Measurements from ENCODE around the gene CES1.

CES1 gene

DNA sequence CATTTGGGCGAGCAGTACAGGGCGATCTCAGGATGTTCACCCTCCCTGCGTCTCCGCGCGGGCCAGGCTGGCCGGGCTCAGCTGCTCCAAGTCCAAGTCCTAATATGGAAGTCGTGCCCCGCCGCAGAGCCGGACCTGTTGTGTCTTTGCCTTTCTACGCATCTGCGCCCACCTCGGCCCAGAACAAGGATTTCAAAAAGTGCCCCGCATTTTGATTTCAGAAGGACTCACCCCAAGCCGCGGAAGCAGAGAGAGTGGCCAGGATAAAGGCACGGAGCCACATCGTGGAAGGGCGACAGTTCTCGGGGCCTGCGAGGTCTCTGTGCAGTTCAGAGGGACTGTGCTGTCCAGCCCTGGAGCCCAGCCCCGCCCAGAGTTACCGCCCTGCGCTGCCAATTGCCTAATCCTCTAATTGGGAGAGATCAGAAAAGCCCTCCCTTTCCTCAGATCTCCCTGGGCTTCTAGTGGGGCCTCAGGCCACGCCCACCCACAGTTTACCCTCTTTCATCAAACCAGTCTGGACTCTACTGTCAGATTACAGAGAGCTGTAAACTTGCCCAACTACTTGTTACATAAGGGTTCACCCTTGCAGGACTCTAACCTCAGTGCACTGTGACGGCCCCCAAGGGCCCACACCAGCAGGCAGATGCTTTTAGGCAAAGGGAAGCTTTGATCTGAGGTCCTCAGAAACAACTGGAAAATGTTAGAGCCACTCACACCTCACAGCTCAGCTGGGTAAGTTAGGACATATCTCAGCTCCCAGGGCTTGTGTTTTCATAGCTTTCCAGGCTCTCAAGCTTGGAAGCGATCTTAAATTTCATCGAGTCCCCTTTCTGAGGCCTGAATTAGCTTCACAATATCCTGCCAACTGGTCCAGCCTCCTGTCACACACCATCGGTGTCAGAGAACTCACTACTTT is at the start of gene CES1:
CES1 (minus strand) TSS at position 324 of the 919 bp plus-strand sequence; CDS start at position 283, 41 bp downstream.
- TF ChIP-seq, protein P1, sequence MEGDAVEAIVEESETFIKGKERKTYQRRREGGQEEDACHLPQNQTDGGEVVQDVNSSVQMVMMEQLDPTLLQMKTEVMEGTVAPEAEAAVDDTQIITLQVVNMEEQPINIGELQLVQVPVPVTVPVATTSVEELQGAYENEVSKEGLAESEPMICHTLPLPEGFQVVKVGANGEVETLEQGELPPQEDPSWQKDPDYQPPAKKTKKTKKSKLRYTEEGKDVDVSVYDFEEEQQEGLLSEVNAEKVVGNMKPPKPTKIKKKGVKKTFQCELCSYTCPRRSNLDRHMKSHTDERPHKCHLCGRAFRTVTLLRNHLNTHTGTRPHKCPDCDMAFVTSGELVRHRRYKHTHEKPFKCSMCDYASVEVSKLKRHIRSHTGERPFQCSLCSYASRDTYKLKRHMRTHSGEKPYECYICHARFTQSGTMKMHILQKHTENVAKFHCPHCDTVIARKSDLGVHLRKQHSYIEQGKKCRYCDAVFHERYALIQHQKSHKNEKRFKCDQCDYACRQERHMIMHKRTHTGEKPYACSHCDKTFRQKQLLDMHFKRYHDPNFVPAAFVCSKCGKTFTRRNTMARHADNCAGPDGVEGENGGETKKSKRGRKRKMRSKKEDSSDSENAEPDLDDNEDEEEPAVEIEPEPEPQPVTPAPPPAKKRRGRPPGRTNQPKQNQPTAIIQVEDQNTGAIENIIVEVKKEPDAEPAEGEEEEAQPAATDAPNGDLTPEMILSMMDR (IDR thresholded peaks at IDR 0.05; ENCODE audit: control insufficient read depth, insufficient read depth, low read depth, low read length, missing control alignments): no peak
- H3K4me3 ChIP-seq (ENCODE audit: control insufficient read depth, low read depth, low read length): no peak within 1 kb of the TSS
- DNase-seq (ENCODE audit: low read depth): no peak

DNA sequence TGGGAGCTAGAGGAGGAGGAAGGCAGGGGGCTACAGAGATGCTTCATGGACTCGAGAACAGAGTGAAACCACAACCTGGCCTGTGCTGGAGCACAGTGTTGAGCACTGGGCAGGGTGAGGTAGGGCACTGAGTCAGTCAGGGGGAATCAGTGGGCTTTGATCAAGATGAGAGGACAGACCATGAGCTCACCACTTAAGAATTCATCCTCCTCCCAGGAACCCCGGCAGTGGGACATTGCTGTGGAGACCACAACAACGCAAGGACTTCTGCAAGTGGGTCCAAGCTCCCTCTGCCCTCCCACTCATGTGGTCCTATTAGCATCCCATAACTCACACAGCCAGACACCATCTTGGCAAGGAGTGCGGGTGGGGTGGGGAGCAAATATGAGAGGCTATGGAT is 44.0 kb upstream of the CES1 start:
- DNase-seq (ENCODE audit: low read depth): no peak
- no peak overlapping the region for H3K4me3 ChIP-seq (ENCODE audit: control insufficient read depth, low read depth, low read length)
- TF ChIP-seq, protein P1 (IDR thresholded peaks at IDR 0.05; ENCODE audit: control insufficient read depth, insufficient read depth, low read depth, low read length, missing control alignments): no peak

DNA sequence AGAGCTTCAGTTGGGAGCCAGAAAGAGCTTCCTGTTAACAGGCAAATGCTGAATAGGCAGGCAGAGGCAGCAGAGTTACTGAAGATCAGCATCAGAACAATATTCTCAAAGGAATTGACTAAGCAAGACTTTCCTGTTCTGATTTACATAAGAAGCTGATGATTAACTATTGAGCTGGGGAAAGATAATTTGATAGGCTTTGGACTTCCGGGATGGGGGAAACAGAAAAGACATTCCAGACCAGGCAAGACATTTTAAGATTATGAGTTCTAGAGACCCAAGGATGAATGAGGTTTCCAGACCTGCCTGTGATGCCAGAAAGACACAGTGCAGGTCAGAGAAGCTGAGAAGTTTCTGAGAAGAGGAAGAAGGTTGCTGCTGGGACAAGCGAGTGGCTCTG is 42.4 kb upstream of the CES1 start, which contains the start of gene CES5A:
CES5A (minus strand) TSS at position 101 of the 400 bp plus-strand sequence. CDS start 152 bp downstream, outside the sequence.
- no peak for DNase-seq (ENCODE audit: low read depth)
- no peak within 1 kb of the TSS for H3K4me3 ChIP-seq (ENCODE audit: control insufficient read depth, low read depth, low read length)
- TF ChIP-seq, protein P1 (IDR thresholded peaks at IDR 0.05; ENCODE audit: control insufficient read depth, insufficient read depth, low read depth, low read length, missing control alignments): no peak

DNA sequence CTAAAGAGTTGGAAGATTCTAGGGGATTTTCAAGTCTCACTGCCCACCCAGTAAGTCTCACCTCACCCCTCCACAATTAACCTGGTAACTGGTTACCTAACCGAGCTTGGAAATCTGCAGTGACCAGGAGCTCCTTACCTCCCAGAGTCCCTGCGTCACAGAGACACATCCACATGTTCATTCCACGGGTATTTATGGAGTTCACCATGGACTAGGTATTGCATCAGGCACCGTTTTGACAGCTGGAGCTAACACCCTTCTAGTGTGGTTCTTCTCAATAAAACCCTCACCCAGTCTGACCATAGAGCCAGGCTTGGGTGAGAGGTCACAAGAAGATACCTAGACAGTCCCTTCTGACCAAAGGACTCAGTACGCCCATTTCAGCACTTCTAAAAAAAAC is 40.2 kb upstream of the CES1 start:
- TF ChIP-seq, protein P1 (IDR thresholded peaks at IDR 0.05; ENCODE audit: control insufficient read depth, insufficient read depth, low read depth, low read length, missing control alignments): no peak
- no peak overlapping the region for H3K4me3 ChIP-seq (ENCODE audit: control insufficient read depth, low read depth, low read length)
- no peak for DNase-seq (ENCODE audit: low read depth)

DNA sequence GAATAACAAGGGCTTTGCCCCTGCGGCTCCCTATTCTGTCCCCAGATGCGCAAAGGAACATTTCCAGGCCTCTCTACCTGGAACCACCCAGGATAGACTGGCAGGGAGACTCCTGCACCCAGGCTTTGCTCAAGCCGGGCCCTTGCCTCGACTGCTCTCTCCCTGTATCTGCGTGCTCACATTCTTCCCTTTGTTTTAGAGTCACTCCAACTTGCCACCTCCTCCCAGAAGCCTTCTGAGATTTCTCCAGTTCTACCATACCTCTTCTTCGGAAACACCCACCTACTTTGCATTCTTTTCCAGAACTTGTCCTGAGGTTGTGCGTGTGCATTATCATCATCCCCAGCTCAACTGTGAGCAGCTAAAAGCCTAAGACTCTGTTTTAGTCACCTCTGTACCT is 39.2 kb upstream of the CES1 start:
- H3K4me3 ChIP-seq (ENCODE audit: control insufficient read depth, low read depth, low read length): no peak overlapping the region
- no peak for DNase-seq (ENCODE audit: low read depth)
- TF ChIP-seq, protein P1 (IDR thresholded peaks at IDR 0.05; ENCODE audit: control insufficient read depth, insufficient read depth, low read depth, low read length, missing control alignments): no peak

DNA sequence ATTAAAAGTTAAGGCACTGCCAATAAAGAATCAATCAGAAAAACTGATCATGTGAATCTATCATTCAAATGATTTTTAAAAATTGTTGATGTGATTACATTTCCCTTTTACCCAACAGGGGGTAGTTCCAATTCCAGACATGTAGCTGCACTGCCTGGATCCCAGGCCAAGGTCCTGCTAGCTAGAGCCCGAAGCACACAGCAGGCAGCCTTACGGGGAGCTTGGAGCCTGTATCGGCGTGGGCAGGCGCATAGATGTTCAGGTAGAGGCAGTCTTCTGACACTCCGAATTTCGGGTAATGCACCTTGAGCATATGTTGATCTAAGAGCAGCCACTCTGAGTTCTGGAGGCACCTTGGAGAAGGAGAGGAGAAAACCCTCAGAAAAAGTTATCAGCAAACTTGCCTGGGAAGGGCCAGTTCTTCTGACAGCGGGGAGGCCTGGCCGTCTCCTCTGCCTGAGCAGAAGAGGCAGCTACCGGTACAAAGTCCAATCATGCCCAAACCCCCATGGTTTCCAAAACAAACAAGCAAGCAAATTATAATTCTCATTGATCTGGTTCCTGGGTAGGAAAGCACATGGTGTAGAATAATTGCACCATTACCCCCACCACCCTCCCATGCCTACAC is 38.6 kb upstream of the CES1 start:
- TF ChIP-seq, protein P1 (IDR thresholded peaks at IDR 0.05; ENCODE audit: control insufficient read depth, insufficient read depth, low read depth, low read length, missing control alignments): no peak
- no peak overlapping the region for H3K4me3 ChIP-seq (ENCODE audit: control insufficient read depth, low read depth, low read length)
- DNase-seq (ENCODE audit: low read depth): no peak
